GM12872 (cell line): ENCODE results near the gene ANKRD13C.

Source experiments
- CTCF ChIP-seq: IDR thresholded peaks from 3 replicates; pipeline ENCODE4 v1.5.1; 2011; ENCODE audit warnings: low read depth, mild to moderate bottlenecking, low read length, moderate library complexity; ENCODE audit not compliant: insufficient read depth

ANKRD13C gene

GRCh38 chr1:70324683-70325082 is 29.8 kb downstream of the ANKRD13C start:
- TF ChIP-seq CTCF, result no peak

- no peak for TF ChIP-seq CTCF
Measured at GRCh38 chr1:70319750-70320149, 34.8 kb downstream of the ANKRD13C start.

GRCh38 chr1:70318191-70318590 is 36.3 kb downstream of the ANKRD13C start:
- no peak for TF ChIP-seq CTCF

- TF ChIP-seq CTCF, result no peak
Measured at GRCh38 chr1:70317087-70317486, 37.4 kb downstream of the ANKRD13C start.

GRCh38 chr1:70315782-70316181 is 38.7 kb downstream of the ANKRD13C start:
- TF ChIP-seq CTCF, result no peak

GRCh38 chr1:70314706-70315304 is 39.7 kb downstream of the ANKRD13C start:
- TF ChIP-seq CTCF, result no peak

GRCh38 chr1:70311369-70311768 is 43.2 kb downstream of the ANKRD13C start:
- TF ChIP-seq CTCF, result no peak
